HL-60 (cell line): ENCODE results near the gene ADCY5.

Experiments used
- POLR2AphosphoS5 ChIP-seq: IDR thresholded peaks from 2 replicates; pipeline ENCODE4 v1.6.1; 2012; ENCODE audit warnings: low read depth
- REST ChIP-seq: IDR thresholded peaks from 2 replicates; pipeline ENCODE4 v1.6.1; 2012; ENCODE audit warnings: low read depth; ENCODE audit not compliant: insufficient replicate concordance
- TF ChIP-seq, protein P1 (sequence below): IDR thresholded peaks from one replicate; pipeline ENCODE4 v1.5.1; 2011; ENCODE audit warnings: low read length, control low read depth, inconsistent platforms; ENCODE audit not compliant: insufficient read depth

GRCh38 chr3:123287051-123287961 is 161.6 kb downstream of the ADCY5 start:
- TF ChIP-seq, protein P1, sequence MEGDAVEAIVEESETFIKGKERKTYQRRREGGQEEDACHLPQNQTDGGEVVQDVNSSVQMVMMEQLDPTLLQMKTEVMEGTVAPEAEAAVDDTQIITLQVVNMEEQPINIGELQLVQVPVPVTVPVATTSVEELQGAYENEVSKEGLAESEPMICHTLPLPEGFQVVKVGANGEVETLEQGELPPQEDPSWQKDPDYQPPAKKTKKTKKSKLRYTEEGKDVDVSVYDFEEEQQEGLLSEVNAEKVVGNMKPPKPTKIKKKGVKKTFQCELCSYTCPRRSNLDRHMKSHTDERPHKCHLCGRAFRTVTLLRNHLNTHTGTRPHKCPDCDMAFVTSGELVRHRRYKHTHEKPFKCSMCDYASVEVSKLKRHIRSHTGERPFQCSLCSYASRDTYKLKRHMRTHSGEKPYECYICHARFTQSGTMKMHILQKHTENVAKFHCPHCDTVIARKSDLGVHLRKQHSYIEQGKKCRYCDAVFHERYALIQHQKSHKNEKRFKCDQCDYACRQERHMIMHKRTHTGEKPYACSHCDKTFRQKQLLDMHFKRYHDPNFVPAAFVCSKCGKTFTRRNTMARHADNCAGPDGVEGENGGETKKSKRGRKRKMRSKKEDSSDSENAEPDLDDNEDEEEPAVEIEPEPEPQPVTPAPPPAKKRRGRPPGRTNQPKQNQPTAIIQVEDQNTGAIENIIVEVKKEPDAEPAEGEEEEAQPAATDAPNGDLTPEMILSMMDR = no peak
- no peak for TF ChIP-seq POLR2AphosphoS5
- TF ChIP-seq REST = no peak
